PFSK-1 (cell line): ENCODE results near the gene RCCD1.

Experiments used
- FOXP2 ChIP-seq: optimal IDR thresholded peaks from 2 replicates; pipeline ENCODE3; 2011; ENCODE audit warnings: borderline replicate concordance, control low read depth, inconsistent platforms; ENCODE audit not compliant: insufficient read depth; ENCODE audit errors: extremely low read length, extremely low read depth
- POLR2AphosphoS5 ChIP-seq: IDR thresholded peaks from 2 replicates; pipeline ENCODE4 v1.6.1; 2012; ENCODE audit warnings: low read depth, mild to moderate bottlenecking, control low read depth, low read length, moderate library complexity
- REST ChIP-seq, 2 experiments: IDR thresholded peaks; 2 replicates each; pipeline versions ENCODE4 v1.6.1 to v1.8.0; 2011 to 2012; ENCODE audit warnings: low read depth in 2 of 2, low read length in 2 of 2, control low read depth in 1 of 2, inconsistent platforms in 1 of 2, mild to moderate bottlenecking in 1 of 2, moderate library complexity in 1 of 2; ENCODE audit not compliant: insufficient read depth in 1 of 2
- SIN3A ChIP-seq: IDR thresholded peaks from 2 replicates; pipeline ENCODE4 v1.6.1; 2012; ENCODE audit warnings: mild to moderate bottlenecking, low read length, moderate library complexity, borderline replicate concordance; ENCODE audit not compliant: insufficient read depth
- TAF1 ChIP-seq: IDR thresholded peaks from 2 replicates; pipeline ENCODE4 v1.6.1; 2012; ENCODE audit warnings: low read length, control low read depth, borderline replicate concordance; ENCODE audit not compliant: insufficient read depth

The RCCD1 gene

GRCh38 chr15:90974216-90974615 is 19.5 kb downstream of the RCCD1 start:
- TF ChIP-seq POLR2AphosphoS5 = no peak
- no peak for TF ChIP-seq SIN3A
- no peak for TF ChIP-seq TAF1
- no peak for TF ChIP-seq FOXP2
- no peak for TF ChIP-seq REST (IDR thresholded peaks at IDR 0.05; ENCODE audit: insufficient read depth in 1 of 2, low read depth in 2 of 2, low read length in 2 of 2)

GRCh38 chr15:90979582-90979981 is 24.9 kb downstream of the RCCD1 start:
- TF ChIP-seq FOXP2 (no peak), REST (IDR thresholded peaks at IDR 0.05; ENCODE audit: insufficient read depth in 1 of 2, low read depth in 2 of 2, low read length in 2 of 2) (no peak), SIN3A (no peak), POLR2AphosphoS5 (no peak), TAF1 (no peak)

GRCh38 chr15:90981681-90982080 is 27.0 kb downstream of the RCCD1 start:
- no peak for TF ChIP-seq SIN3A
- no peak for TF ChIP-seq REST (IDR thresholded peaks at IDR 0.05; ENCODE audit: insufficient read depth in 1 of 2, low read depth in 2 of 2, low read length in 2 of 2)
- TF ChIP-seq TAF1 = no peak
- no peak for TF ChIP-seq FOXP2
- no peak for TF ChIP-seq POLR2AphosphoS5

- TF ChIP-seq POLR2AphosphoS5 (no peak), SIN3A (no peak), REST (IDR thresholded peaks at IDR 0.05; ENCODE audit: insufficient read depth in 1 of 2, low read depth in 2 of 2, low read length in 2 of 2) (no peak), TAF1 (no peak), FOXP2 (no peak)
Measured at GRCh38 chr15:90982135-90982534, 27.5 kb downstream of the RCCD1 start.

GRCh38 chr15:90986790-90987507 is 32.3 kb downstream of the RCCD1 start:
- TF ChIP-seq POLR2AphosphoS5 (no peak), TAF1 (no peak), REST (IDR thresholded peaks at IDR 0.05; ENCODE audit: insufficient read depth in 1 of 2, low read depth in 2 of 2, low read length in 2 of 2) (no peak), SIN3A (no peak)
